IPS-20b (cell line): ENCODE measurements around the gene NAALAD2.
"Not testable (repeated sequence)": the region's sequence is repeated elsewhere in the genome, so short reads cannot be mapped to it uniquely, and the experiment has no call there.

Experiments
- H3K27ac ChIP-seq: one replicate; pipeline ENCODE4 v1.5.1; 2013; ENCODE audit warnings: low read length
- H3K27me3 ChIP-seq: 2 replicates; pipeline ENCODE4 v1.6.1; 2013; ENCODE audit warnings: mild to moderate bottlenecking, low read length, inconsistent platforms; ENCODE audit not compliant: insufficient read depth
- H3K36me3 ChIP-seq: 2 replicates; pipeline ENCODE4 v1.6.1; 2013; ENCODE audit warnings: low read depth, mild to moderate bottlenecking, inconsistent platforms, low read length, moderate library complexity; ENCODE audit not compliant: insufficient read depth
- H3K4me1 ChIP-seq: 2 replicates; pipeline ENCODE4 v1.6.1; 2013; ENCODE audit warnings: mild to moderate bottlenecking, control low read depth, inconsistent platforms, low read length, moderate library complexity; ENCODE audit not compliant: insufficient read depth
- H3K4me3 ChIP-seq: 2 replicates; pipeline ENCODE4 v1.5.1; 2013; ENCODE audit warnings: mild to moderate bottlenecking, low read length, inconsistent platforms
- H3K9ac ChIP-seq: 2 replicates; pipeline ENCODE4 v1.6.1; 2013; ENCODE audit warnings: low read depth, mild to moderate bottlenecking, inconsistent platforms, low read length, moderate library complexity
- H3K9me3 ChIP-seq: 2 replicates; pipeline ENCODE4 v1.6.1; 2013; ENCODE audit warnings: mild to moderate bottlenecking, low read depth, low read length, inconsistent platforms; ENCODE audit not compliant: insufficient read depth

NAALAD2 gene

DNA sequence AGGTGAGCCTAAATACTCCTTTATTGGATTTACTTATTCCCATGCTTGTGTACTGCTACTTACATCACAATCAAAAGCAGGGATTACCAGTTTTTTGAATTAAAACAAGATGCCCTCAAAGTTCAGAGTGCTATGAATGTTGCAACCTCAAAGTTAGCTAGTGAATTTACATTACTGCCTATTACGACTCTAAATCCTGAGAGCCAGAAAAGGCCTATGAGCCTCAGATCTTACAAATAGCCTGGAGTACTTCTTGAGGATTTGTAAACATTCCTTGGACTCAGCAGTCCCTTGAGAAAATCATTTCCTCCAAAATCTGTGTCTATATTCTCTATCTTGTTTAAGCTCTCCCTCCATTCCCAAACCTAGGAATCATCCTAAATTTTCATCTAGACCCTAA is 62.9 kb downstream of the NAALAD2 start:
- Histone ChIP-seq H3K9ac (no peak overlapping the region), H3K27ac (no peak overlapping the region), H3K27me3 (no peaks in the 10 kb centered on the region), H3K4me3 (no peak overlapping the region), H3K9me3 (no peaks in the 10 kb centered on the region), H3K36me3 (peaks cover 39% of the 10 kb centered on the region), H3K4me1 (no peaks in the 10 kb centered on the region)

DNA sequence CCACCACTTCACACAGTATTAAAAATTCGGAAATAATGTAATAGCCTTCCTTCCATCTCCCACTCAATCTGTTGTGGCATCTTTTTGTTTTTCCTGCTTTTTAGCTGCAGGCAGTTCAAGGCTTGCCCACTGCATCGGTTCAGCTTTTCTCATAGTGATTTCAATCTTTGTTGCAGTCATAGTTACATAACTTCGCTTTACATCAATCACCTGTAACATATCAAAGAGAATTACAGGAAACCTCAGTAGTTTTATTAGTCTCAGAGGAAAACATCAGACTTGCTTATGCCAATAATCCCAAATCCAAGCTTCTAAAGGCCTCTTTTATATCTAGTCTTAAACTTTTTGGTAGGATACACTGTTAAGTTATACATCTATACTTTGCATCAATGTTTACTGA is 67.9 kb downstream of the NAALAD2 start:
- H3K27me3 ChIP-seq, result no peaks in the 10 kb centered on the region
- H3K36me3 ChIP-seq, result peaks cover 83% of the 10 kb centered on the region
- H3K9ac ChIP-seq, result no peak overlapping the region
- no peaks in the 10 kb centered on the region for H3K9me3 ChIP-seq
- no peak overlapping the region for H3K4me3 ChIP-seq
- H3K4me1 ChIP-seq, result no peaks in the 10 kb centered on the region
- H3K27ac ChIP-seq, result no peak overlapping the region

DNA sequence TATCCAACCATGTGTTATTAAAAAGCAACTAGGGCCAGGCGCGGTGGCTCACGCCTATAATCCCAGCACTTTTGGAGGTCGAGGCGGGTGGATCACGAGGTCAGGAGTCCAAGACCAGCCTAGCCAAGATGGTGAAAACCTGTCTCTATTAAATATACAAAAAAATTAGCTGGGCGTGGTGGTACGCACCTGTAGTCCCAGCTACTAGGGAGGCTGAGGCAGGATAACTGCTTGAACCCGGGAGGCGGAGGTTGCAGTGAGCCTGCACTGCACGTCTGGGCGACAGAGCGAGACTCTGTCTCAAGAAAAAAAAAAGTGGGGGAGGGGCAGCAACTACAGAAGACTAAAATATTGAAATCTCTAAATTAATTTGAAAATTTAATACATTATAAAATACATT is 69.9 kb downstream of the NAALAD2 start:
- Histone ChIP-seq H3K9me3 (no peaks in the 10 kb centered on the region), H3K27ac (no peak overlapping the region), H3K4me3 (no peak overlapping the region), H3K9ac (no peak overlapping the region), H3K36me3 (peaks cover 89% of the 10 kb centered on the region), H3K4me1 (no peaks in the 10 kb centered on the region), H3K27me3 (no peaks in the 10 kb centered on the region)

DNA sequence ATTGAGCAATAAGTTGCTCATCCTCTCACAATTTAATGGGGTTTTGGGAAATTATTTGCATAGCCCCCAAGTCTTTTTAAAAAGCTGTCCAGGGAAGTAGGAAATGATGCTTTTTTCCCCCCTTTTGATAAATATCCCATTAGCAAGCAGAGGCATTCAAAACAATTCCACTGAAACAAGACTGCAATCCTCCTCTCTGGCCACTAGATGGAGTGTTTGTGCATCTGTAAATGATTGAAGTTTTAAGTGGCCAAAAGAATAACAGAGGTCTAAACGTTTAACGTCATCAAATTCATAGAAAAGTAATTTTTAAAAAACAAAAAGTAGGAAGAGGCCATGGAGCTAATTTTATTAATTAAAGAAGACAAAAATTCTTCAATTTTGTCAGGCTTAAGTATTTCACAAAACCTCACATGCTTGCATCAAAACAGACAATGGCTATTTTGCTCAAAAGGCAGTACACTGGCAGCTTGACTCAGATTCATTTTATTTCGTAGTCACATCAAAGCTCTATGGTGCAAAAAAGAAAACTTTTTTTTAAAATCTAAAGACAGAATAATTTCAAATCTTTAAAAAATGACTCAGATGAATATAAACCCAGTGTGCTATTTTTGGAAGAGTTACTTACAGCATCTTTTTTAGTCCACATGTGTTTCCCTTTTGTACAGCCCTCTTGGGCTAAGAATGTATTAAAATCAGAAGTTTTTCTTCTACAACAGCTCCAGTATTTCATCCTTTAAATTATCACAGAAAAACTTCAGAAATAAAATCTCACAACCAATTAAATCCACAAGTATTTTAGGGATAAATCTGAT is 70.6 kb downstream of the NAALAD2 start:
- no peak overlapping the region for H3K27ac ChIP-seq
- H3K4me3 ChIP-seq, result no peak overlapping the region
- no peak overlapping the region for H3K9ac ChIP-seq
- H3K4me1 ChIP-seq, result no peaks in the 10 kb centered on the region
- H3K27me3 ChIP-seq, result no peaks in the 10 kb centered on the region
- H3K36me3 ChIP-seq, result peaks cover 95% of the 10 kb centered on the region
- no peaks in the 10 kb centered on the region for H3K9me3 ChIP-seq

DNA sequence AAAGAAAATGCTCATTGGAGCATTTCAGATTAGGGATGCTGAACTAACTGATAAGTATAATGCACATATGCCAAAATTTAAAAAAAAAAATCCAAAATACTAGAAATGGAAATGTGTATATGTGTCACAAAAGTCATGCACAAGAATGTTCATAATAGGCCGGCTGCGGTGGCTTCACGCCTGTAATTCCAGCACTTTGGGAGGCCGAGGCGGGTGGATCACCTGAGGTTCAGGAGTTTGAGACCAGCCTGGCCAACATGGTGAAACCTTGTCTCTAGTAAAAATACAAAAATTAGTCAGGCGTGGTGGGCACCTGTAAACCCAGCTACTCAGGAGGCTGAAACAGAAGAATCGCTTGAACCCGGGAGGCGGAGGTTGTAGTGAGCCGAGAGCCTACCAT is 73.5 kb downstream of the NAALAD2 start:
- H3K27me3 ChIP-seq, H3K4me1 ChIP-seq: not testable (repeated sequence)
- peaks cover 98% of the 10 kb centered on the region for H3K36me3 ChIP-seq

DNA sequence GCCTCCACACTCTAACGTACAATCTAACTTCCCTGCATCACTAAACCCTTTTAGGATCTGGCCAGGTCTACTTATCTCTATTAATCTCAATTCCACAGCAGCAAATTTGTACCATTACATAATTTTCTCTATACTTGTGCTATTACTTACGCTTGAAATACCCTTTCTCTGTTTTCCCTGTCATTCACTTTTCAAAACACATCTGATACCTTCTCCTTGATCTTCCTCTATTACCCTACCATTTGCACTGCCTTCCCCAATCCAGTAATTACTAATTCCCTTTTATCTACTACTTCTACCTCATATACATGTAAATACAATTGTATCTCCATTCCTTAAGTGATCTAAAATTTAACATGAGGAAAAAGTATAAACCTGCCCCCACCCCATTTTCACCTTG is 74.4 kb downstream of the NAALAD2 start:
- Histone ChIP-seq H3K4me3 (no peak overlapping the region), H3K27me3 (no peaks in the 10 kb centered on the region), H3K4me1 (no peaks in the 10 kb centered on the region), H3K27ac (no peak overlapping the region), H3K36me3 (peaks cover 98% of the 10 kb centered on the region), H3K9me3 (no peaks in the 10 kb centered on the region), H3K9ac (no peak overlapping the region)

More for the DNA sequence above, 73.5 kb downstream of the NAALAD2 start:
- not testable (repeated sequence) for H3K9ac ChIP-seq, H3K9me3 ChIP-seq, H3K4me3 ChIP-seq, H3K27ac ChIP-seq

DNA sequence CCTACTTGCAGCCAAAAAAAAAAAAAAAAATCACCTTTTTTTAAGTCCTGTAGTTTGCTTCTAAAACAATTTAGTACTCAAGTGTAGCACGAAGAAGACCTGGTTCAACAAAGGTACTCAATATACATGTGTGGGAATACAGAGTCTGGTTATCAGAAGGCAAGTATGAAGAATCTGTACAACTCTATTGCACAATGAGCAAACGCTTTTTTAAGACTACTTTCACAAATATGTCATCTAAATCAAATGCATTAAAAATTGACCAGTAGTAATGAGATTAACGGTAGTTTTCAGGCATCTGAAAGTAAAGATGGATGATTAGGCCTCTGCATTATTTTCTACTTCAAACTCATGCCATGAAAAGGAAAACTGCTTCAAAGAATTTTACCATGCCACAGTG is 78.9 kb downstream of the NAALAD2 start:
- Histone ChIP-seq H3K27me3 (no peaks in the 10 kb centered on the region), H3K36me3 (peaks cover 78% of the 10 kb centered on the region), H3K9ac (no peak overlapping the region), H3K27ac (no peak overlapping the region), H3K4me3 (no peak overlapping the region), H3K9me3 (no peaks in the 10 kb centered on the region), H3K4me1 (peaks cover 2% of the 10 kb centered on the region; the same call in 1 of the 2 replicates)

DNA sequence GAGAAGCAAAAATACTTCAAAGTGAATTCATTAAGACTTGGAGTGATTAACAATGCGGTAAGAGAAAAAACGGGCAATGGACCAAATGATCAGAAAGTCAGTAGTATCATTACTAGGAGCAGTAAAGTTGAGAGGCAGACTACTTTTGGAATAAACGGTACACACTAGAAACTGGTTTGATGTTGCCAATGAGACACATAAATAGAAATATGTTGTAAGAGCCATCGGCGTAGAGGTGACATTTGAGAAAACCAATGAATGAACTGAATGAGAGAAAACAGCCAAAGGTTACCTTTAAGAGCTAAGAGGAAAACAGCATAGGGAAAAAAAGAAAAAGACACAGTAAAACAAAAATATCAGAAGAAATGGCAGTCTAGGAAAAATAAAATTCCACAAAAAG is 82.1 kb downstream of the NAALAD2 start:
- Histone ChIP-seq H3K36me3 (peaks cover 45% of the 10 kb centered on the region), H3K27me3 (no peaks in the 10 kb centered on the region), H3K9ac (no peak overlapping the region), H3K4me1 (peaks cover 14% of the 10 kb centered on the region), H3K27ac (no peak overlapping the region), H3K9me3 (no peaks in the 10 kb centered on the region), H3K4me3 (no peak overlapping the region)

DNA sequence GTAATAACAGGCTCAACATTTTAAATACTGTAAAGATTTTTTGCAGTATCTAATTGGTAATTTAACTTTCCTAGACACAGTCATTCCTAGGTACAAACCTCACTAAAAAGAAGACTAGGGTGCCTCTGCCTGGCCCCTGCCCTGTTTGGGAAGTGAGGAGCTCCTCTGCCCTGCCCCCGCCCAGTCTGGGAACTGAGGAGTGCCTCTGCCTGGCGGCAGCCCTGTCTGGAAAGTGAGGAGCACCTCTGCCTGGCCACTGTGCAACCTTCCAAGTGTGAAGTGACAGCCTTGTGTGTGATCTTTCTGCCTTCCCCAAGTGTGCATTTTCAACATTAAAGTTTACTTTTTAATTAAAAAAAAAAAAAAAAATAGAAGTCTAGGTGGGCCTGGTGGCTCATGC is 84.1 kb downstream of the NAALAD2 start:
- H3K4me3 ChIP-seq, result no peak overlapping the region
- H3K9me3 ChIP-seq, result no peaks in the 10 kb centered on the region
- peaks cover 14% of the 10 kb centered on the region for H3K4me1 ChIP-seq
- no peak overlapping the region for H3K9ac ChIP-seq
- H3K27ac ChIP-seq, result no peak overlapping the region
- H3K27me3 ChIP-seq, result no peaks in the 10 kb centered on the region
- peaks cover 25% of the 10 kb centered on the region for H3K36me3 ChIP-seq

DNA sequence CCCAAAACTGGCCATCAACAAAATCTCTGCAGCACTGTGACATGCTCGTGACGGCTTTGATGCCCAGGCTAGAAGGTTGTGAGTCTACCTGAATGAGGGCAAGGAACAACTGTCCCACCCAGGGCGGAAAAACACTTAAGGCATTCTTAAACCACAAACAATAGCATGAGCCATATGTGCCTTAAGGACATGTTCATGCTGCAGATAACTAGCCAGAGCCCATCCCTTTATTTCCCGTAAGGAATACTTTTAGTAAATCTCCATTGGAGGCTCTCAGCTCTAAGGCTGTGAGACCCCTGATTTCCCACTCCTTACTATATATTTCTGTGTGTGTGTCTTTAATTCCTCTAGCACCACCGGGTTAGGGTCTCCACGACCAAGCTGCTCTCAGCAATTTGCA is 85.0 kb downstream of the NAALAD2 start:
- no peaks in the 10 kb centered on the region for H3K9me3 ChIP-seq
- H3K27me3 ChIP-seq, result no peaks in the 10 kb centered on the region
- no peak overlapping the region for H3K9ac ChIP-seq
- peaks cover 14% of the 10 kb centered on the region for H3K4me1 ChIP-seq
- peaks cover 17% of the 10 kb centered on the region; the same call in 1 of the 2 replicates for H3K36me3 ChIP-seq
- H3K4me3 ChIP-seq, result no peak overlapping the region
- H3K27ac ChIP-seq, result no peak overlapping the region

DNA sequence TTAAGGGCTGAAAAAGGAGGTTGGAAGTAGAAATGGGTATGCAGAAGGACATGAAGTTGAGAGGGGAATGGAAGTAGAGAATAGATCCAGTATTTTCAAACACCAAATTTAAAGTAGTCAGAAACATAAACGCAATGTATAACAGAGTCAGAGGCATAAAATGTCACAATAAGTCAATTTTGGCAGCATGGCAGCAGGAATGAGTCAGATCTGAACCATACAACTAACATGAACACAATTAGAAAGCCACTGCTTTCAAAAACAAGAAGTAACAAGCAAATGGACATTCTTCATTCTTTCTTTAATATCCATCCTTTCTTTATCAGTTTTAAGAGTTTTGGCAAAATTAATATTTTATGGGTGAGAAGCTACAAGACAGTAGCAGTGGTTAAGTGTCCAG is 85.9 kb downstream of the NAALAD2 start:
- H3K27ac ChIP-seq, result no peak overlapping the region
- H3K9me3 ChIP-seq, result no peaks in the 10 kb centered on the region
- H3K36me3 ChIP-seq, result peaks cover 12% of the 10 kb centered on the region; the same call in 1 of the 2 replicates
- H3K27me3 ChIP-seq, result no peaks in the 10 kb centered on the region
- peaks cover 14% of the 10 kb centered on the region for H3K4me1 ChIP-seq
- H3K9ac ChIP-seq, result no peak overlapping the region
- peak overlapping the region; percentile 98; the same call in 1 of the 2 replicates for H3K4me3 ChIP-seq

DNA sequence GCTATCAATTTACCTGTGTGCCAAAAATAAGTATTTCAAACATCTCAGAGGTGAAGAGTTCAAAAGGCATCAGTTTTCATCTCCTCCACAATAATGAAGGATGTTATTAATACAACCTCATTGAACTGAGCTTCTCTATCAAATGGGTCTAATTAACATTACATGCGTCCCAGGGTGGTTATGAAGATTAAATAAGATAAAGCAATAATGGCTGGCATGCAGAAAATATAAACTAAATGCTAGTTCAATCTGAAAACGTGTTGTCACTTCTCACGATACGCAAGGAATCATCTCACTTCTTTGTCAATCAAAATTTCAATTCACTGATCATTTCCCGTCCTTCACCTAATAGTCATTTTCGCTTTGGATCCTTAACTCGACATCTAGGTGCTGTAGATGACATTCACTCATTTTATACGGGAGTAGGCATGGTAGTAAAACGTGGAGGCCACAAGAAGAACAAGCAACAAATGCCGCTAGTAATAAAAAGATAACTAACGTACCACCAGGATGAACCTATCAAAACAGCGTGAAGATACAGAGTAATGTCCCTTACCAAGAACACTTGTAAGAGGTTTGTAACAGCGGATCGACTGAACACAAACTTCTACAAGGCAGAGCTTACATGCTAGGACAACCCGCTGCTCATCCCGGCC is 87.5 kb downstream of the NAALAD2 start:
- Histone ChIP-seq H3K9me3 (no peaks in the 10 kb centered on the region), H3K27ac (peak overlapping the region; percentile 35), H3K4me3 (peak overlapping the region; percentile 98)

More for the DNA sequence above, 87.5 kb downstream of the NAALAD2 start:
- peak overlapping the region; percentile 91 for H3K9ac ChIP-seq
- H3K36me3 ChIP-seq, result no peaks in the 10 kb centered on the region
- peaks cover 12% of the 10 kb centered on the region for H3K4me1 ChIP-seq
- H3K27me3 ChIP-seq, result no peaks in the 10 kb centered on the region
